GM19025 (cell line): ENCODE results near the gene NLGN1.
"Not testable (repeated sequence)": the region's sequence is repeated elsewhere in the genome, so short reads cannot be mapped to it uniquely, and the experiment has no call there.

Experiments
- ATAC-seq: cut with Tn5 transposase; IDR thresholded peaks from one replicate; pipeline ENCODE4 v1.9.1; 2021; ENCODE audit warnings: mild to moderate bottlenecking, low read depth, moderate library complexity; ENCODE audit not compliant: unreplicated experiment

Gene NLGN1

GRCh38 chr3:173397161-173398110 lies at the start of gene NLGN1:
Gene NLGN1, plus strand, starts transcription at chr3:173397744.
- ATAC-seq, result no peak

- no peak for ATAC-seq
These were observed 45.7 kb upstream of the NLGN1 start for GRCh38 chr3:173351886-173352285.

DNA sequence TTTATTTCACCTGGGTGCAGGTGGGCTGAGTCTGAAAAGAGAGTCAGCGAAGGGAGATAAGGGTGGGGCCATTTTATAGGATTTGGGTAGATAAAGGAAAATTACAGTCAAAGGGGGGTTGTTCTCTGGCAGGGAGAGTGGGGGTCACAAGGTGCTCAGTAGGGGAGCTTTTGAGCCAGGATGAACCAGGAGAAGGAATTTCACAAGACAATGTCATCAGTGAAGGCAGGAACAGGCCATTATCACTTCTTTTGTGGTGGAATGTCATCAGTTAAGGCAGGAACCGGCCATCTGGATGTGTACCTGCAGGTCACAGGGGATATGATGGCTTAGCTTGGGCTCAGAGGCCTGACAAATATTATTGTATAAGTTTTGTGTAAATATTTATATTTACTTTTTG lies 44.4 kb upstream of the NLGN1 start:
- ATAC-seq, result not testable (repeated sequence)

DNA sequence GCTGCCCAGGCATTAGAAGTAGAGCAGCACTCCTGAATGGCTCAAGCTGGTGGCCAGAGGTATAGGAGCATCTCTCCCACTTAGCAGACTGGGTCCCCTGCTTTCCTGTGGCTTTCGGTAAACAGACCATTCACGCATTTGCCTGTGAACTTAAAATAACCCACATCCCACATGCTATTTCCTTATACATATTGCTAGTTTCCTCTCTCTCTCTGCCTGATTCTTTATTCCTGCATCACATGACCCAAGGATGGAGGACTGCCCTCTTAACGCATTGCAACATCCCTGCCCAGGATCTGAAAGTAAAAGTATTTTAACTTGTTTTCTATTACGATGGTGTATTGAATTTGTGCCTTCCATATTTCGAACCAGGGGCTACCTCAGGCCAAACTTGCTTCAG lies 43.4 kb upstream of the NLGN1 start:
- ATAC-seq, result no peak

GRCh38 chr3:173371848-173372487 lies 25.6 kb upstream of the NLGN1 start:
- no peak for ATAC-seq

- no peak for ATAC-seq
These were observed 16.9 kb upstream of the NLGN1 start for GRCh38 chr3:173380681-173381080.

- not testable (repeated sequence) for ATAC-seq
These were observed 15.6 kb upstream of the NLGN1 start for GRCh38 chr3:173381936-173382335.

- ATAC-seq, result peak; percentile 23
These were observed 2.5 kb upstream of the NLGN1 start for GRCh38 chr3:173395073-173395411.

DNA sequence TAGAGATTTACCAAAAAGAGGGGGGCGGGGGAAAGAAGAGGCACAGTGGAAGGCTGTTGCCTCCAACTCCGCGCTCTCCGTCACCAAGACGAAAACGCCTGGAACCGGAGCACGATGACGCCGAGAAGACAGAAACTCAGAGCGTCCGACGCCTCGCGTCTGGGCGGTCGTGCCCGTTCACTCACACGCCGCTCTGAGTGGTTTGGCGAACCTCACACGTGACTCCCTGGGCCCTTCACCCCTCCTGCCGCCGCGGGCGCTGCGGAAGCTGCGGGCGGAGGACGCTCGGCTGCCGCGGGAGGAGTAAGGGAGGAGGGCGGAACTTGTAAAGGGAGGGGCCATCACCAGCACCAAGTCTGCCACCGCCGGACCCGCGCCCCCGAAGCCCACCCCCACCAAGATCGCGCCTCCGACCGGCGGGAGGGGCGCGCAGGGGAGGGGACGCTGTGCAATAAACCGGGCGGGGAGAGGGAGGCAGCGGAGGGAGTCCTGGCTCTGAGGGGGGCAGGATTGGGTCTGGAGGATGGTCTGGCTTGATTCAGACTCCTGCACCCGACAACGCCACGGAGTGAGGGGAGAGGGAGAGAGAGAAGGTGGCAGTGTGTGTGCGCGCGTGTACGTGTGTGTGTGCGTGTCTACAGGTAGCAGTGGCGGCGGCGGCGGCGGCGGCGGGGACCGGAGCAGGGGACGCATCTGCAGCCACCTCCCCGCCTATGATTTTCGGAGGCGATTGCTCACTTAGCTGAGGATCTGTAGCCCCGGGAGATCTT lies 1.9 kb upstream of the NLGN1 start:
- peak; percentile 88 for ATAC-seq

DNA sequence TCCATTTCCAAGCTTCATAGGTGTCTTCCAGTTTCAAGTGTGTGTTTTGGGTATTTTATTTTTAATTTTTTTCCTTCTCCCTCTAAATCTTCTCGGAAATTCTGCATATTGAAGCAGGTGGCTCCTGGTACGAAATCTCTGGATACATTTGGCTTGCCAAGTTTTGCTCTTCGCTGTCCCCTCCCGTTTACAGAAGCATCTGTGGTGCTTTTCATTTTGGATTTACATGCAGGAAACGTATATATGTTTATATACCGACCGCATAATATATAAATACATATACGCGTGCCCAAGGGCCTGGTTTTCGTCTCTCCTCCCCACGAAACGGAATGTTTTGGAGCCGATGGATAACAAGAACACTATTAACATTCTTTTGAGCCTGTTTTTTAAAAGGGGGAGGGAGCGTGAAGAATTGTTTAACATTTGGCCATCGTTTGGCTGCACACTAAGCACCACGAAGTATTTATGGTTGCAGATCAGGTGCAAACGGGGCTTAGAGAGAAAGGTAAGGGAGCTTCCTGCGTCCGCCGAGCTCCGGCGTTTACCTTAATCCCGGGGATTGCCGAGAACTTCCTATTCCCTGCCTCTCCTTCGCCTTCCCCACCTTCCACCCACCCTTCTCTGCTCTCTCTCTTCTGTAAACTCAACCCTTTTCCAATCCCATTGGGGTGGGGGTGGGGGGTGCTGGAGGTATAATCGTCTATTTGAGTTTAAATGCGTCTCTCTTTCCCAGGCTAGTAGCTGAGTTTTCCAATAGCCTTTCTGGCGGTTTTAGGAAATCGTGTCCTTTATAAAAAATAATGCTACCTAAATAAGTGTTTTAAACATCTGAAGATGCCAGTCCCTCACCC lies 1.1 kb upstream of the NLGN1 start:
- ATAC-seq, result no peak

- ATAC-seq, result no peak
These were observed 551 bp downstream of the NLGN1 start for GRCh38 chr3:173398111-173398479.

GRCh38 chr3:173399044-173399443 lies 1.5 kb downstream of the NLGN1 start:
- no peak for ATAC-seq

- ATAC-seq, result no peak
These were observed 3.8 kb downstream of the NLGN1 start for GRCh38 chr3:173401369-173401768.

GRCh38 chr3:173402656-173403055 lies 5.1 kb downstream of the NLGN1 start:
- ATAC-seq, result no peak

DNA sequence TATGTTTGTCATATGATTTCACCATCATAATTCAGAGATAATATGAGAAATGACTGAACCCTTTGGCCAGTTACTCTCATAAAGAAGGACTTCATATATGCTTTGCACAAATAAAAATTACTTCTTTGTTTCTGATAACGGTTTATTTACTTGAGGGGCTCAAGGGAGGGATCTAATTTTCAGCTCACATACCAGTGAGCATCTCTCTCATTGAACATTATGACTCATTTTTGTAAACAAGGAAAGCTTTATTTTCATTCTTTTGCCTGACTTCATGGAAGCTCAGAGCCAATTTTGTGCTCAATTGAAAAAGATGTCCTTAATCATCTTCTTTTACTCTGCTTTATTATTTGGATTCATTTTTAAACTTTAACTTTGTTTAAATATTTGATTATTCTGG lies 5.8 kb downstream of the NLGN1 start:
- no peak for ATAC-seq

- no peak for ATAC-seq
These were observed 6.6 kb downstream of the NLGN1 start for GRCh38 chr3:173404156-173404555.

DNA sequence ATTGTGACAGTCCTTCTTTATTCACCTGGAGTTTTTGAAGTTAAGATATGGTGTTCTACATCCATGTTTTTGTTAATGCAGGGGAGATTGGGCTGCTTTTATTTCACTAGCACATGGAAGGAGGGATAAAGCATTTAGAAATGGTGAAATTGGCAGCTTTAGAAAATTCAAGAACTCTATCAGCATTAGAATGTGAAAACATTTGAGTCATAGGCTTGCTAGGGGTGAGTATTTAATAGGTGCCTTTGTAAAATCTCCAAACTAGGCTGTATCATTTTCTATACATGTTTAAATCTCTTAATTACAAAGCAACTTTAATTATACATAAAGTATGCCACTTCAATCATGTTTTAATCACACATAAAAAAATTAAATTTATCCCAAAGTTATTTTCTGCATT lies 12.9 kb downstream of the NLGN1 start:
- no peak for ATAC-seq

DNA sequence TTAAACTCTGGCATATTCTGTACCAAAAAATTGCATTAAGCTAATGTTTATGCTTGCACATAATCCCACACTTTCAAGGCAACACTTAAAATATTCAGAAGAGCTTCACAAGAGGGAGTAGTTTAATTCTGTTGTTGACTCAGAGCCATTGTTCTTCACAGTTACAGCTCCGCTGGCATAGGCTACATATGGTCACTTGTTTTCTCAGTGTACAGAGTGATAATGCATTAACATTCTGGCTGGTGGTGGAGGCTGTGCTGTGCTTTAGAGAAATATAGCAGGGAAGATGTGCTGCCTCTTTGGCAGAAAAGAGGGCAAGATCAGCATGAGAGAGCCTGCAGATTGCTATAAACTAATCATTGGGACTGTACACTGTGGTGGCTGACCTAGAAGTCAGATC lies 13.3 kb downstream of the NLGN1 start:
- ATAC-seq, result no peak

DNA sequence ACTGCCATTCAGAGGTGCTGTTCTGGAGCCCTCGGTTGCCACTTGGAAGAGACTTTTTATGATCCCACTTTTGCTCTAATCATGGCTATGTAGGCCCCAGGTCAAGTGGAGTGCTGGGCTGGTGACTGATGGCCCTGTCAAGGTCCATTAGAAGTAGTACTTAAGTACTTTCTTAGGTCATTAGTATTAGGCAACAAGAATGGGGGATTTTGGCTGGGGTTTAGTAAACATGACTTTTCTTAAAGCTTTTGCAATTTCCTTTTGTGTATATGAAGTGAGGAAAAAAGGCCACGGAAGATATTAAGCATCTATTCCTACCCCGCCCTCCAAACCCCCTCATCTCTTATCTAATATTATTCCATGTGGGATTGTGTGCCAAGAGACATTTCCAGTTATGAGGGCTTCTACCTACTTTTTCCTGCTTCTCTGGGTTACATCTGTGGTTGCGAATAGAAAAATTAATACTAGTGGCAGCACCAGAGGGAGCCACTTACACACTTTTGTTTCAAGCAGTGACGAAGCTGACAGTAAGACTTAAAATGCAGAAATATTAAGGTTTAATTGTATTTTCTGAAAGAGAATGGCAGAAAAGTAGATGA lies 13.9 kb downstream of the NLGN1 start:
- ATAC-seq, result no peak

DNA sequence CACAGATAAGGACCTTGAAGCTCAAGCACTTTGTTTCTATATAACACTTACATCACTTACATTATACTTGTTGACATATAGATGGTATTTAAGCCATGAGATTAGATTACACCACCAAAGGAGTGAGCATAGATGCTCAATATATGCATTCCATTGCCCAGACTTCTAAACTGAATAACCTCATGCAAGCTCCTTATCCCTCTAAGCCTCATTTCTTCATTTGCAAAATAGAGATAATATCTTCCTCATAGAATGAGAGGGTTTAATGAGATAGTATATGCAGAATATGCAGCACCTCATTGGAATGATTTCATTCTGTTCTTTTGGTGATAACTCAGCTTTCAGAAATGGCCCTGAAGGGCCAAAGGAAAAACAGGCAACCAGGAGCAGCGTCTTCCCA lies 18.5 kb downstream of the NLGN1 start:
- no peak for ATAC-seq
